NB4 (cell line): ENCODE results near the gene CLDN20.
"Not testable (repeated sequence)": the region's sequence is repeated elsewhere in the genome, so short reads cannot be mapped to it uniquely, and the experiment has no call there.

Source experiments
- DNase-seq: peaks from one replicate; pipeline ENCODE4 v3.0.0; 2010; ENCODE audit warnings: low read depth
- H3K4me3 ChIP-seq: one replicate; pipeline ENCODE4 v1.5.1; 2011; ENCODE audit warnings: mild to moderate bottlenecking, low read depth, low read length, moderate library complexity
- MYC ChIP-seq: IDR thresholded peaks from 2 replicates; pipeline ENCODE4 v1.6.1; 2011; ENCODE audit warnings: low read depth, low read length
- POLR2A ChIP-seq: IDR thresholded peaks from 2 replicates; pipeline ENCODE4 v1.6.1; 2011; ENCODE audit warnings: mild to moderate bottlenecking; ENCODE audit not compliant: insufficient read length; ENCODE audit errors: extremely low read depth
- TF ChIP-seq, protein P1 (sequence below): IDR thresholded peaks from 2 replicates; pipeline ENCODE4 v1.6.1; 2011; ENCODE audit warnings: low read depth, low read length
- TF ChIP-seq, protein P2 (sequence below): IDR thresholded peaks from one replicate; pipeline ENCODE4 v1.5.1; 2012; ENCODE audit warnings: low read depth, low read length

CLDN20 gene, protein sequence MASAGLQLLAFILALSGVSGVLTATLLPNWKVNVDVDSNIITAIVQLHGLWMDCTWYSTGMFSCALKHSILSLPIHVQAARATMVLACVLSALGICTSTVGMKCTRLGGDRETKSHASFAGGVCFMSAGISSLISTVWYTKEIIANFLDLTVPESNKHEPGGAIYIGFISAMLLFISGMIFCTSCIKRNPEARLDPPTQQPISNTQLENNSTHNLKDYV

DNA sequence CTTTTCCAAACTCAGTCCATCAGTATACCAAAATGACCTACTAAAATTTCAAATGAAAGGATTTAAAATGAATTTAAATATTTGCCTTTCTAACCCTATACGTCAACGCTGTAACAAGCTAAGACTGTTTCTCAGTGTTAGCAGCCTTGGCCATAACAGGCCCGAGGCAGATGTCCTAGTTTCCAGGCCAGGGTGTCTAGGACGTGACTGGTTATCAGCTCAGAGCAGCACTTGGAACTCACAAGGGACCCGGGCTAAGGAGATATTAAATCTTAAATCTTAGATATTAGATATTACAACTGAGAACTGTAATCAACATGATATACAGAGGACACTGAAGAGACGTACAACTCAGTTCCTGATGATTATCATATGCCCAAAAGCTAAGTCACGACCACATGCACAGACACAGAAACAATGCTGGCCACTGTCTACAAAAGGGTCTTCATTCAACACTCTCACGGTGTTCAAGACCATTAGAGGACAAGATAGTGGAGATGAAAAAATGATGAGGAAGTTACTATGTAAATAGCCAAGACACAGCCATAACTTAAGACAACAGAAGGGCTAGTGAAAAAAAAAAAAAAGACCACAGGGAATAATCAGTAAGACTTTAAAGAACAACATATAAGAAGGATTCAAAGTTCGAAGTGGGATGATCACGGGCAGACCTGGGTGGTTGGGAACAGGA, at the start of gene CLDN20:
Gene CLDN20, plus strand, starts transcription at position 641 of the 691 bp plus-strand sequence. CDS start 11,707 bp downstream, outside the sequence.
- no peak for DNase-seq
- TF ChIP-seq, protein P1, sequence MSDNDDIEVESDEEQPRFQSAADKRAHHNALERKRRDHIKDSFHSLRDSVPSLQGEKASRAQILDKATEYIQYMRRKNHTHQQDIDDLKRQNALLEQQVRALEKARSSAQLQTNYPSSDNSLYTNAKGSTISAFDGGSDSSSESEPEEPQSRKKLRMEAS: no peak
- TF ChIP-seq MYC (no peak), POLR2A (no peak)
- TF ChIP-seq, protein P2, sequence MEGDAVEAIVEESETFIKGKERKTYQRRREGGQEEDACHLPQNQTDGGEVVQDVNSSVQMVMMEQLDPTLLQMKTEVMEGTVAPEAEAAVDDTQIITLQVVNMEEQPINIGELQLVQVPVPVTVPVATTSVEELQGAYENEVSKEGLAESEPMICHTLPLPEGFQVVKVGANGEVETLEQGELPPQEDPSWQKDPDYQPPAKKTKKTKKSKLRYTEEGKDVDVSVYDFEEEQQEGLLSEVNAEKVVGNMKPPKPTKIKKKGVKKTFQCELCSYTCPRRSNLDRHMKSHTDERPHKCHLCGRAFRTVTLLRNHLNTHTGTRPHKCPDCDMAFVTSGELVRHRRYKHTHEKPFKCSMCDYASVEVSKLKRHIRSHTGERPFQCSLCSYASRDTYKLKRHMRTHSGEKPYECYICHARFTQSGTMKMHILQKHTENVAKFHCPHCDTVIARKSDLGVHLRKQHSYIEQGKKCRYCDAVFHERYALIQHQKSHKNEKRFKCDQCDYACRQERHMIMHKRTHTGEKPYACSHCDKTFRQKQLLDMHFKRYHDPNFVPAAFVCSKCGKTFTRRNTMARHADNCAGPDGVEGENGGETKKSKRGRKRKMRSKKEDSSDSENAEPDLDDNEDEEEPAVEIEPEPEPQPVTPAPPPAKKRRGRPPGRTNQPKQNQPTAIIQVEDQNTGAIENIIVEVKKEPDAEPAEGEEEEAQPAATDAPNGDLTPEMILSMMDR: no peak
- no peak within 1 kb of the TSS for H3K4me3 ChIP-seq

DNA sequence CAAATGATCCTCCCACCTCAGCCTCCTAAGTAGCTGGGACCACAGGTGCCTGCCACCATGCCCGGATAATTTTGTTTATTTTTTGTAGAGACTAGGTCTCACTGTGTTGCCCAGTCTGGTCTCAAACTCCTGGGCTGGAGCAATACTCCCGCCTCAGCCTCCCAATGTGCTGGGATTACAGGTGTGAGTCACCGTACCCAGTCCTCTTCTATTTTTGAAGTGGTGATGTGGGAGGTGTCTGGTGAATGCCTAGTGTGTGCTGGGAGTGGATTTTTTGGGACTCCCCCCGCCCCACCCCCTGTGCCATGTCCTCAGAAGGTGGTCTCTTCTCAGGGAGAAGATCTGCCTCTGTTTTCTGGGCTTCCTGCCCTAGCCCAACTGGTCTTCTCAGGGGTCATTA, 47.9 kb upstream of the CLDN20 start:
- no peak for DNase-seq
- TF ChIP-seq, protein P2: no peak
- TF ChIP-seq, protein P1: no peak
- no peak for TF ChIP-seq MYC
- no peak for TF ChIP-seq POLR2A
- H3K4me3 ChIP-seq: no peak overlapping the region

DNA sequence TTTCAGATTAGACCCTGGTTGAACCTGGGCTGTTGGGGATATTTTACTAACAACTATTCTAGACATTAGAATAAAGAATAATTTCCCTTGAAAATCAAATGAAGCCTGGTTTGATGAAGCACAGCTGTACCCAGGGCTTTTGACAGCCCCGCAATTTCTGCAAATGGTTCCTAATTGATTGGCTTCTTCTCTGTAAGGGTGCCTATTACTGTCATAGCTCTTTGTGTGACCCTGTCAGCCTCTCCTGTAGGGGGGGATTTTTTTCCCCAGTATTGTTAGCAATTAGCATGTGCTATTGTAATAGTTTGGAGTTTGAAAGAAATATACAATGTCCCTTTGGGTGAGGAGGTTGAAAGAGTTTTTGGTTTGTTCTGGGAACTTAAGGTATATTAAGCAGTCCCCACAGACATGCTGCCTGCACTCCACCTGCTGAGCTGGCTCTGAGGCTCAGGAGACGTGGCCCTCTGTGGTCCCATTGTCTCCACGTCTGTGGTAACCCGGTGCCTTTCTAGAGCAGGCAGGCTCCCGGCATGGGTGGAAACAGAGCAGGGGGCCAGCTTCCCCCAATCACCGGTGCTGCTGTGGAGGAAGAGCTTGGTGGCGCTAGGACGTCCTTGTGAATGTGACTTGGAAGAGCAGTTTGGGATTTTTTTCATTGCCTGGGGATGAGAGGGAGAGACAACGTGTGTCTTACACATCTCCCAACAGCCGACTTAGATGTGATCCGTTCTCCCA, 47.3 kb upstream of the CLDN20 start:
- H3K4me3 ChIP-seq: no peak overlapping the region
- TF ChIP-seq POLR2A (no peak), MYC (no peak)
- TF ChIP-seq, protein P1: no peak
- TF ChIP-seq, protein P2: no peak
- no peak for DNase-seq

DNA sequence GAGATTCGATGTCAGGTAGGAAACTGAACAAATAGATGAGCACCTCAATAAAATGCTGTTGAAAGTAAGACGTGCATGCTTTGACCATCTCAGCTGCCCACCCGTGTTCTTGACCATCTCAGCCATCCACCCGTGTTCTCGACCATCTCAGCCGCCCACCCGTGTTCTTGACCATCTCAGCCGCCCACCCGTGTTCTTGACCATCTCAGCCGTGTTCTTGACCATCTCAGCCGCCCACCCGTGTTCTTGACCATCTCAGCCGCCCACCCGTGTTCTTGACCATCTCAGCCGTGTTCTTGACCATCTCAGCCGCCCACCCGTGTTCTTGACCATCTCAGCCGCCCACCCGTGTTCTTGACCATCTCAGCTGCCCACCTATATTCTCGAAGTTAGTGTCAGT, 45.1 kb upstream of the CLDN20 start:
- not testable (repeated sequence) for DNase-seq

DNA sequence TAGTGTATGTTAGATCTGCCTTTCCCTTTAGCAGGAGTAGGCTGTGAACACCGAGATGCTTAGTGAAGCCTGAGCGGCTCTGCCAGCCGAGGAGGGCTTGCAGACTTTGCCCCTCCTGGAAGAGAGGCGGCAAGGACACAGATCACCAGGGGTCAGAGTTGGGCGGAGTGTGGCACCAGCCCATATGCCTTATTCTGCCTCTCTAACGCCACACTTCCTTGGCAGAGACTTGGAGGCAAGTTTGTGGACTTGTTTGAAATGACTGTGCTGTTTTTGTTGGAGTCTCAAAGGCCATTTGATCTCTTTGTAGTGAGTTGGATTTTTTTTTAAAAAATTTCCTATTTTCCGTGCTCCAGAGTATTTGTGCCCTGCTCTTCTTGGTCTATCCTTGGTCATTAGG, 44.5 kb upstream of the CLDN20 start:
- DNase-seq: no peak
- no peak overlapping the region for H3K4me3 ChIP-seq
- TF ChIP-seq POLR2A (no peak), MYC (no peak)
- TF ChIP-seq, protein P2: no peak
- TF ChIP-seq, protein P1: no peak

More for the DNA sequence above, 45.1 kb upstream of the CLDN20 start:
- H3K4me3 ChIP-seq: not testable (repeated sequence)

DNA sequence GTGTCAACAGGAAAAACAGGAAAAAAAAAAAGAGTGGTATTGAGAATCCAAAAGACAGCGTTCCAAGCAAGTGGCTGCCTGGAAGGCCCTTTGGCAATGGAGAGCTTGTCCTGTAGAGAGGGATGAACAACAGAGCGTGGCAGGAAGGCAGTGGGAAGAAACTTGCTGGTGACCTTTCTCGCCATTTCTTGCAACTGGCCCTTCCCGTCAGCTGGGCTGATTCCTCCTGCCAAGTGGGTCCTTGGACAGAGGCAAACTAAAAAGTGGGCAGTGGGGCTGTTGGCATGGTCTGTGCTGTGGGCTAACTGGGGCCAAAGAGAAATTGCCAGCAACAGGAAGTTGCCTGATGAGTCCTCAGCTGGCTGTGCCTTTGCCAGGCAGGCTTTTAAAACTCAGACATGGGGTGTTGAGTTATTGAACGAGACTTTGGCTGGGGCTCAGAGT, 43.9 kb upstream of the CLDN20 start:
- DNase-seq: no peak
- no peak overlapping the region for H3K4me3 ChIP-seq
- TF ChIP-seq MYC (no peak), POLR2A (no peak)
- TF ChIP-seq, protein P2: no peak
- TF ChIP-seq, protein P1: no peak
